GM23248 (cell line): Measurements from ENCODE around the gene BMP8A. TPM values are rescaled to one million over a fixed set of nuclear protein-coding genes. Genes with fewer than 3 reads are reported as not detected.
"Not testable (repeated sequence)": the region's sequence is repeated elsewhere in the genome, so short reads cannot be mapped to it uniquely, and the experiment has no call there.

Source experiments
- DNase-seq: peaks from one replicate; pipeline ENCODE4 v3.0.0-alpha.2; 2015
- H2AFZ ChIP-seq: fragments of 200-600 bp; sonication (generic); 2 replicates; pipeline ENCODE4 v1.6.1; 2016; ENCODE audit warnings: antibody characterized with exemption
- H3F3A ChIP-seq: fragments of 200-600 bp; sonication (generic); 2 replicates; pipeline ENCODE4 v1.6.1; 2016; ENCODE audit warnings: mild to moderate bottlenecking, antibody characterized with exemption, mixed run types; ENCODE audit not compliant: insufficient read depth
- H3K27ac ChIP-seq: fragments of 200-600 bp; sonication (generic); 2 replicates; pipeline ENCODE4 v1.5.1; 2016; ENCODE audit warnings: mild to moderate bottlenecking
- H3K27me3 ChIP-seq: fragments of 200-600 bp; sonication (generic); replicated peaks from 2 replicates; pipeline ENCODE4 v1.6.1; 2016; ENCODE audit warnings: mild to moderate bottlenecking; ENCODE audit not compliant: insufficient read depth
- H3K36me3 ChIP-seq: fragments of 200-600 bp; sonication (generic); 2 replicates; pipeline ENCODE4 v1.6.1; 2016; ENCODE audit warnings: low read depth, mild to moderate bottlenecking
- H3K4me1 ChIP-seq: fragments of 200-600 bp; sonication (generic); 2 replicates; pipeline ENCODE4 v1.6.1; 2016; ENCODE audit warnings: mild to moderate bottlenecking; ENCODE audit not compliant: insufficient read depth
- H3K4me2 ChIP-seq: fragments of 200-600 bp; sonication (generic); one replicate; pipeline ENCODE4 v1.6.1; 2016; ENCODE audit warnings: mild to moderate bottlenecking; ENCODE audit not compliant: unreplicated experiment
- H3K4me3 ChIP-seq: fragments of 200-600 bp; sonication (generic); 2 replicates; pipeline ENCODE4 v1.5.1; 2016; ENCODE audit warnings: mild to moderate bottlenecking
- H3K79me2 ChIP-seq: fragments of 200-600 bp; sonication (generic); 2 replicates; pipeline ENCODE4 v1.6.1; 2016; ENCODE audit warnings: mild to moderate bottlenecking; ENCODE audit not compliant: insufficient read depth
- H3K9ac ChIP-seq: fragments of 200-600 bp; sonication (generic); 2 replicates; pipeline ENCODE4 v1.6.1; 2016; ENCODE audit warnings: mild to moderate bottlenecking
- H3K9me2 ChIP-seq: fragments of 200-600 bp; sonication (generic); 2 replicates; pipeline ENCODE4 v1.6.1; 2016; ENCODE audit warnings: mixed run types, mild to moderate bottlenecking, moderate library complexity; ENCODE audit not compliant: insufficient read depth
- H3K9me3 ChIP-seq: fragments of 200-600 bp; sonication (generic); one replicate; pipeline ENCODE4 v1.6.1; 2017; ENCODE audit warnings: low read depth
- H4K20me1 ChIP-seq: fragments of 200-600 bp; sonication (generic); 2 replicates; pipeline ENCODE4 v1.6.0; 2016; ENCODE audit not compliant: insufficient read depth
- EZH2 ChIP-seq: fragments of 200-600 bp; sonication (generic); IDR thresholded peaks from 2 replicates; pipeline ENCODE4 v1.6.1; 2018; ENCODE audit warnings: antibody characterized with exemption, mild to moderate bottlenecking; ENCODE audit not compliant: insufficient read depth, poor library complexity, severe bottlenecking
- EZH2phosphoT487 ChIP-seq: fragments of 200-600 bp; sonication (generic); IDR thresholded peaks from 2 replicates; pipeline ENCODE4 v1.6.1; 2018; ENCODE audit warnings: antibody characterized with exemption, moderate library complexity, mild to moderate bottlenecking, low read depth; ENCODE audit not compliant: insufficient read depth
- WGBS, 2 experiments: methylation state at CpG; one replicate each; pipeline ENCODE4 v1.1.6; 2015 to 2017; ENCODE audit warnings: low lambda C conversion rate in 2 of 2, low coverage in 1 of 2; ENCODE audit errors: missing lambda C conversion rate in 2 of 2; 5-methylcytosine and 5-hydroxymethylcytosine counted together
- in situ Hi-C: fragments of 300-500 bp; cut with MboI; formaldehyde crosslinking; loops from 2 replicates; pipeline ENCODE4 v1.15.0; 2020
- polyA plus RNA-seq: library from polyadenylated mRNA; unstranded; fragments of >200 nt; fragmentation: Nextera tagmentation; extraction: Ambion mirVana; gene quantifications from 2 replicates; pipeline ENCODE4 v1.2.1, GENCODE V29; 2016
- total RNA-seq: library from RNA; depleted of rRNA; stranded (reverse); fragments of >200 nt; shearing (Covaris generic); gene quantifications from 2 replicates; pipeline ENCODE4 v1.2.3, GENCODE V29; 2014

The BMP8A gene
- total and polyA plus RNA-seq, 2 experiments from 2014 or later, result not detected

- in situ Hi-C loops, result no loop called here
Measured at GRCh38 chr1:39501666-39502065, 10.2 kb downstream of the BMP8A start.

GRCh38 chr1:39504436-39504835, 13.0 kb downstream of the BMP8A start:
- H3K27me3 ChIP-seq, H3K9ac ChIP-seq, H3F3A ChIP-seq, H3K4me3 ChIP-seq, in situ Hi-C loops, DNase-seq, H3K36me3 ChIP-seq, H4K20me1 ChIP-seq, H3K4me1 ChIP-seq, H3K9me2 ChIP-seq, H3K79me2 ChIP-seq, H3K9me3 ChIP-seq, H2AFZ ChIP-seq, H3K27ac ChIP-seq, H3K4me2 ChIP-seq: not testable (repeated sequence)
- 63 to 65% methylated on average over 9 of the region's 9 CpGs for WGBS, 2 experiments

More at GRCh38 chr1:39501666-39502065, 10.2 kb downstream of the BMP8A start:
- Histone ChIP-seq H3K9me3 (no peaks in the 10 kb centered on the region), H3F3A (no peaks in the 10 kb centered on the region; the same call in 1 of the 2 replicates), H3K4me2 (no peak overlapping the region), H3K27ac (no peak overlapping the region), H2AFZ (no peak overlapping the region), H3K9me2 (no peaks in the 10 kb centered on the region), H3K36me3 (no peaks in the 10 kb centered on the region), H4K20me1 (no peaks in the 10 kb centered on the region), H3K79me2 (no peaks in the 10 kb centered on the region), H3K4me1 (no peaks in the 10 kb centered on the region), H3K4me3 (no peak overlapping the region), H3K9ac (no peak overlapping the region), H3K27me3 (no peaks in the 10 kb centered on the region)
- WGBS, 2 experiments, result 77 to 89% methylated on average over 5 of the region's 5 CpGs
- DNase-seq, result peak; percentile 89
- TF ChIP-seq EZH2, result no peak
- no peak for TF ChIP-seq EZH2phosphoT487

DNA sequence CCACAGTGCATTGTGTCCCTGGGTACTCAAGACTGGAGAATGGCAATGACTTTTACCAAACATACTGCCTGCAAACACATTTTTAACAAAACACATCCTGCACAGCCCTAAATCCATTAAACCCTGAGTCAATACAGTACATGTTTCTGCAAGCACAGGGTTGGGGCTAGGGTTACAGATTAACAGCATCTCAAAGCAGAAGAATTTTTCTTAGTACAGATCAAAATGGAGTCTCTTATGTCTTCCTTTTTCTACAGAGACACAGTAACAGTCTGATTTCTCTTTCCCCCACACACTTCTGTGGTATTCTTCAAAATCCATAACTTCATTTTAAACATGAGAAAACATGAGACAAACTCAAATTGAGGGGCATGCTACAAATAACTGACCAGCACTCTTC, 13.9 kb downstream of the BMP8A start:
- Histone ChIP-seq H3K4me1 (no peaks in the 10 kb centered on the region), H3K9ac (no peak overlapping the region), H2AFZ (no peak overlapping the region), H3K36me3 (no peaks in the 10 kb centered on the region), H3K79me2 (no peaks in the 10 kb centered on the region), H3K4me2 (no peak overlapping the region), H4K20me1 (no peaks in the 10 kb centered on the region), H3K4me3 (no peak overlapping the region), H3F3A (no peaks in the 10 kb centered on the region; the same call in 1 of the 2 replicates), H3K27ac (no peak overlapping the region), H3K9me3 (no peaks in the 10 kb centered on the region), H3K27me3 (0 out of 2 replicates have a peak, but pooled peaks cover 5% of the 10 kb centered on the region), H3K9me2 (no peaks in the 10 kb centered on the region)
- DNase-seq, result no peak
- TF ChIP-seq EZH2 (no peak), EZH2phosphoT487 (no peak)
- in situ Hi-C loops, result no loop called here

- H3K36me3 ChIP-seq, result no peaks in the 10 kb centered on the region
- TF ChIP-seq EZH2, result no peak
- no peak for TF ChIP-seq EZH2phosphoT487
- no peak overlapping the region for H3K4me3 ChIP-seq
- H3K4me1 ChIP-seq, result no peaks in the 10 kb centered on the region
- H3K4me2 ChIP-seq, result no peak overlapping the region
- 51 to 53% methylated on average over 14 of the region's 14 CpGs for WGBS, 2 experiments
- H3K27ac ChIP-seq, result no peak overlapping the region
- no peaks in the 10 kb centered on the region for H3K9me3 ChIP-seq
- no peak overlapping the region for H2AFZ ChIP-seq
- no peak overlapping the region for H3K9ac ChIP-seq
- no peaks in the 10 kb centered on the region for H4K20me1 ChIP-seq
- in situ Hi-C loops, result no loop called here
- H3K79me2 ChIP-seq, result no peaks in the 10 kb centered on the region
- H3F3A ChIP-seq, result no peaks in the 10 kb centered on the region
- H3K27me3 ChIP-seq, result 0 out of 2 replicates have a peak, but pooled peaks cover 5% of the 10 kb centered on the region
- no peaks in the 10 kb centered on the region for H3K9me2 ChIP-seq
- DNase-seq, result peak; percentile 18
Measured at GRCh38 chr1:39507230-39507928, 15.9 kb downstream of the BMP8A start.

DNA sequence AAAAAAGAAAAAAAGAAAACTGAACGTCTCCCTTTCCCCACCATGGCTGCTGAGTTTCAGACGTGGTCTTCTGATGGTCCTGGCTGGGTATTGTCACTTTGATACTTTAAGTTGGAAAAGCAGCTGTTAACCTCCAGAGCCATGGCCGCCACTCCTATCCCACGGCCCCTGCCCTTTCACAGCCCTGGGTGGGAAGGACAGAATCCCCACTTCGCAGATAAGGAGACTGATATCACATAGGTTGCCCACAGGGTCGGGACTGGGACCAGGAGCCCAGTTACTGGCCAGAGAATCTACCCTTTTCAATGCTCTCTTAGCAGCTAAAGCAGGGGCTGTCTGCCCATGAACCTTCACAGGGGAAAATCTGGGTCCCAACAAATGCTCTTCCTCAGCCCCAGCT, 16.8 kb downstream of the BMP8A start:
- H3F3A ChIP-seq, result no peaks in the 10 kb centered on the region
- 0 out of 2 replicates have a peak, but pooled peaks cover 5% of the 10 kb centered on the region for H3K27me3 ChIP-seq
- in situ Hi-C loops, result no loop called here
- 67 to 71% methylated on average over 6 of the region's 6 CpGs for WGBS, 2 experiments
- H3K36me3 ChIP-seq, result no peaks in the 10 kb centered on the region
- H4K20me1 ChIP-seq, result no peaks in the 10 kb centered on the region
- no peak overlapping the region for H3K4me3 ChIP-seq
- no peak overlapping the region for H3K9ac ChIP-seq
- H3K9me3 ChIP-seq, result no peaks in the 10 kb centered on the region
- TF ChIP-seq EZH2 (no peak), EZH2phosphoT487 (no peak)
- H3K4me2 ChIP-seq, result no peak overlapping the region
- no peak for DNase-seq
- no peaks in the 10 kb centered on the region for H3K79me2 ChIP-seq
- H3K27ac ChIP-seq, result no peak overlapping the region
- no peak overlapping the region for H2AFZ ChIP-seq
- no peaks in the 10 kb centered on the region for H3K4me1 ChIP-seq
- no peaks in the 10 kb centered on the region for H3K9me2 ChIP-seq
